Activated CD8-positive, alpha-beta memory T cell treated with anti-CD3 and anti-CD28 coated beads, Interleukin-2, amount 10 ng/mL, durations not matched to agents 7 days and 5 days (primary cell): ENCODE results near the gene LPIN2. TPM values are rescaled to one million over a fixed set of nuclear protein-coding genes. Genes with fewer than 3 reads are reported as not detected.

Source experiments
- ATAC-seq: fragments of 150-1000 bp; cut with Tn5 transposase; one replicate; pipeline ENCODE4 v1.10.0; 2021; ENCODE audit warnings: moderate library complexity
- CTCF ChIA-PET: fragments of 350-600 bp; sonication (Branson Sonifier 250); formaldehyde crosslinking; loops from one replicate; lab custom pipeline; 2021; ENCODE audit warnings: antibody characterized with exemption; lab: Charles Lee
- DNase-seq: peaks from one replicate; pipeline ENCODE4 v3.0.0-alpha.2; 2020
- H3K27ac Mint-ChIP-seq: one replicate; pipeline ENCODE4 v1.8.0; 2021; ENCODE audit warnings: mild to moderate bottlenecking, mixed read lengths
- H3K27me3 Mint-ChIP-seq: one replicate; pipeline ENCODE4 v1.8.0; 2021; ENCODE audit warnings: mixed read lengths
- H3K36me3 Mint-ChIP-seq: one replicate; pipeline ENCODE4 v1.8.0; 2021; ENCODE audit warnings: mild to moderate bottlenecking, mixed read lengths
- H3K4me1 Mint-ChIP-seq: one replicate; pipeline ENCODE4 v1.8.0; 2021; ENCODE audit warnings: mixed read lengths
- H3K4me3 Mint-ChIP-seq: one replicate; pipeline ENCODE4 v1.8.0; 2021; ENCODE audit warnings: mild to moderate bottlenecking, moderate library complexity, mixed read lengths
- H3K9me3 Mint-ChIP-seq: one replicate; pipeline ENCODE4 v1.8.0; 2022; ENCODE audit warnings: low read depth, mixed read lengths
- total RNA-seq, 2 experiments: library from RNA; stranded (reverse); gene quantifications; one replicate each; pipeline ENCODE4 v1.2.3, GENCODE V29; 2021

LPIN2 gene
- total RNA-seq, 2 experiments from 2014 or later, result 77.6 to 78.4 TPM

- Mint-ChIP-seq H3K36me3 (peaks cover 24% of the 10 kb centered on the region), H3K4me1 (peaks cover 78% of the 10 kb centered on the region), H3K27ac (peak overlapping the region; percentile 79), H3K9me3 (peaks cover 4% of the 10 kb centered on the region), H3K27me3 (no peaks in the 10 kb centered on the region), H3K4me3 (peak overlapping the region; percentile 9)
- ATAC-seq (peak; percentile 77), DNase-seq (peak; percentile 86)
- CTCF ChIA-PET, result interaction anchor here (0.7 to 12.7 kb wide), 44 partner anchors 8 to 268 kb away, joined by 3 to 258 read pairs (median 6); partner anchors contain the start of gene MYL12A
Observed at GRCh38 chr18:2994603-2995432, 18.1 kb downstream of the LPIN2 start.

- peak overlapping the region; percentile 51 for H3K4me3 Mint-ChIP-seq
- DNase-seq (no peak), ATAC-seq (peak; percentile 13)
- H3K4me1 Mint-ChIP-seq, result peaks cover 78% of the 10 kb centered on the region
- H3K9me3 Mint-ChIP-seq, result peaks cover 4% of the 10 kb centered on the region
- peak overlapping the region; percentile 88 for H3K27ac Mint-ChIP-seq
- CTCF ChIA-PET, result interaction anchor here (0.8 to 12.7 kb wide), 47 partner anchors 8 to 256 kb away, joined by 3 to 258 read pairs (median 6); partner anchors contain the start of gene MYL12A
- peaks cover 28% of the 10 kb centered on the region for H3K36me3 Mint-ChIP-seq
- no peaks in the 10 kb centered on the region for H3K27me3 Mint-ChIP-seq
Observed at GRCh38 chr18:2994020-2994589, 18.8 kb downstream of the LPIN2 start.

- Mint-ChIP-seq H3K36me3 (peaks cover 32% of the 10 kb centered on the region), H3K4me3 (peak overlapping the region; percentile 51), H3K27ac (peak overlapping the region; percentile 88), H3K27me3 (no peaks in the 10 kb centered on the region), H3K4me1 (peaks cover 78% of the 10 kb centered on the region), H3K9me3 (peaks cover 4% of the 10 kb centered on the region)
- ATAC-seq (peak; percentile 43), DNase-seq (no peak)
- CTCF ChIA-PET, result interaction anchor here (0.8 to 12.7 kb wide), 27 partner anchors 8 to 253 kb away, joined by 3 to 258 read pairs (median 7); partner anchors contain the start of gene MYL12A
Observed at GRCh38 chr18:2992995-2993877, 19.7 kb downstream of the LPIN2 start.

- H3K27ac Mint-ChIP-seq, result peak overlapping the region; percentile 55
- H3K4me3 Mint-ChIP-seq, result no peak overlapping the region
- H3K4me1 Mint-ChIP-seq, result peaks cover 78% of the 10 kb centered on the region
- no peak for ATAC-seq
- H3K9me3 Mint-ChIP-seq, result peaks cover 4% of the 10 kb centered on the region
- DNase-seq, result no peak
- H3K36me3 Mint-ChIP-seq, result peaks cover 37% of the 10 kb centered on the region
- H3K27me3 Mint-ChIP-seq, result no peaks in the 10 kb centered on the region
- CTCF ChIA-PET, result interaction anchor here (12.7 kb wide), 1 partner anchor 72 kb away, joined by 258 read pairs; no protein-coding TSS in a partner anchor
Observed at GRCh38 chr18:2990956-2991640, 21.8 kb downstream of the LPIN2 start.

- peaks cover 4% of the 10 kb centered on the region for H3K9me3 Mint-ChIP-seq
- no peak for ATAC-seq
- H3K4me3 Mint-ChIP-seq, result no peak overlapping the region
- no peak for DNase-seq
- H3K27ac Mint-ChIP-seq, result peak overlapping the region; percentile 62
- H3K27me3 Mint-ChIP-seq, result no peaks in the 10 kb centered on the region
- H3K36me3 Mint-ChIP-seq, result peaks cover 37% of the 10 kb centered on the region
- peaks cover 79% of the 10 kb centered on the region for H3K4me1 Mint-ChIP-seq
- CTCF ChIA-PET, result interaction anchor here (0.7 to 8.4 kb wide), 13 partner anchors 11 to 259 kb away, joined by 3 to 111 read pairs (median 4); partner anchors contain the start of gene MYL12A
Observed at GRCh38 chr18:2987876-2988790, 24.8 kb downstream of the LPIN2 start.

GRCh38 chr18:2986150-2986865, 26.6 kb downstream of the LPIN2 start:
- Mint-ChIP-seq H3K36me3 (peaks cover 35% of the 10 kb centered on the region), H3K4me1 (peaks cover 76% of the 10 kb centered on the region), H3K9me3 (peaks cover 4% of the 10 kb centered on the region), H3K27ac (peak overlapping the region; percentile 11), H3K27me3 (no peaks in the 10 kb centered on the region), H3K4me3 (no peak overlapping the region)
- CTCF ChIA-PET, result interaction anchor here (0.6 to 8.4 kb wide), 23 partner anchors 8 to 511 kb away, joined by 3 to 111 read pairs (median 6); partner anchors contain the start of gene MYL12A
- ATAC-seq, result no peak
- DNase-seq, result no peak

GRCh38 chr18:2985628-2986027, 27.3 kb downstream of the LPIN2 start:
- peaks cover 4% of the 10 kb centered on the region for H3K9me3 Mint-ChIP-seq
- H3K4me3 Mint-ChIP-seq, result no peak overlapping the region
- CTCF ChIA-PET, result interaction anchor here (0.6 to 8.4 kb wide), 32 partner anchors 9 to 512 kb away, joined by 3 to 111 read pairs (median 4); partner anchors contain the start of gene MYL12A
- peaks cover 29% of the 10 kb centered on the region for H3K36me3 Mint-ChIP-seq
- peaks cover 74% of the 10 kb centered on the region for H3K4me1 Mint-ChIP-seq
- no peak for ATAC-seq
- peak overlapping the region; percentile 11 for H3K27ac Mint-ChIP-seq
- no peaks in the 10 kb centered on the region for H3K27me3 Mint-ChIP-seq
- DNase-seq, result no peak

GRCh38 chr18:2984703-2985261, 28.2 kb downstream of the LPIN2 start:
- Mint-ChIP-seq H3K36me3 (peaks cover 21% of the 10 kb centered on the region), H3K4me3 (no peak overlapping the region), H3K4me1 (peaks cover 76% of the 10 kb centered on the region), H3K27me3 (no peaks in the 10 kb centered on the region), H3K27ac (peak overlapping the region; percentile 59), H3K9me3 (no peaks in the 10 kb centered on the region)
- ATAC-seq (no peak), DNase-seq (no peak)
- CTCF ChIA-PET, result interaction anchor here (0.7 to 8.4 kb wide), 29 partner anchors 8 to 262 kb away, joined by 3 to 111 read pairs (median 6); partner anchors contain the start of gene MYL12A

- no peak overlapping the region for H3K4me3 Mint-ChIP-seq
- CTCF ChIA-PET, result interaction anchor here (2.8 to 8.4 kb wide), 3 partner anchors 10 to 50 kb away, joined by 19 to 111 read pairs (median 48); no protein-coding TSS in a partner anchor
- H3K27me3 Mint-ChIP-seq, result no peaks in the 10 kb centered on the region
- peaks cover 78% of the 10 kb centered on the region for H3K4me1 Mint-ChIP-seq
- no peak for ATAC-seq
- no peak for DNase-seq
- H3K27ac Mint-ChIP-seq, result peak overlapping the region; percentile 31
- peaks cover 19% of the 10 kb centered on the region for H3K36me3 Mint-ChIP-seq
- H3K9me3 Mint-ChIP-seq, result no peaks in the 10 kb centered on the region
Observed at GRCh38 chr18:2984091-2984490, 28.9 kb downstream of the LPIN2 start.

- Mint-ChIP-seq H3K4me1 (peaks cover 78% of the 10 kb centered on the region), H3K27me3 (no peaks in the 10 kb centered on the region), H3K36me3 (peaks cover 16% of the 10 kb centered on the region), H3K27ac (peak overlapping the region; percentile 91), H3K4me3 (peak overlapping the region; percentile 73), H3K9me3 (no peaks in the 10 kb centered on the region)
- CTCF ChIA-PET, result interaction anchor here (0.9 to 8.4 kb wide), 8 partner anchors 11 to 168 kb away, joined by 3 to 111 read pairs (median 10); no protein-coding TSS in a partner anchor
- DNase-seq (no peak), ATAC-seq (no peak)
Observed at GRCh38 chr18:2983296-2983695, 29.6 kb downstream of the LPIN2 start.
